DMS 273 (cell line): Measurements from ENCODE around the gene CNTNAP2.
A peak's percentile ranks its signal among the peaks of the same experiment; 100 is the strongest.

Source experiments
- DNase-seq: peaks from one replicate; lab custom pipeline; 2025; ENCODE audit not compliant: unreplicated experiment; lab: John Stamatoyannopoulos, UW

CNTNAP2 gene

DNA sequence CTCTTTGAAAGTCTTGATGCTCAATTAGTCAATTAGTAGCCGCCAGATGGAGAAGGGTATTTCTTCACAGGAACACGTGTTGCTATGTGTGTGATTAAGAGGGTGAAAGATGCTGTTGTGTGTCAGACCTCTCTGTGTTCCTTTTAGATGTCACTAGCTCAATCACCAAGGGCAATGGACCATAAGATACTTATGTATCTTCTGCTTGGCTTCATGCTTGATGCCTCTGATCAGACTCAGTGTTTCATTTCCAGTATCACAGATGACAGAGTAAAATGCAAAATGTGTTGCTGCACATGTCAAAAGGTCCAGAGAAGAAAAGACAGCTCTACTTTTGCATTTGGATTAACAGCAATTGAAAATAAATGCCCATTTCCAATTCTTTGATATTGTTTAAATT, 865.9 kb downstream of the CNTNAP2 start:
- peak; percentile 10 for DNase-seq

DNA sequence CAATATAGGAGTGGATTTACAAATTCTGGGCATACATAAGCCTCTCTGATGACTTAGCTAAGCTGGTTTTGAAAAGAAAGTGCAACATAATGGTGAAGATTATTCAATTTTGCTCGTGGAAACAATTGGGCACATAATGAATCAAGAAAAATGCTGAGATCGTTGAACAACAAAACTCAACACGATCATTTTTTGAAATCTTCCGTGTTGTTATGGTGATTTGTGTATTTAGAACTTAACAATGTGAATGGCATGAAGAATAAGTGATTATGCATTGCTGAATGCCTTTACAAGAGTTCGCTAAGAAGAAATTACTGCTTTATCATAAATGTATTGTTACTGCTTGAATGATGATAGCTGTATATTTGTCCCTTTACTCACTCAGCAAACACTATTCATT, 875.0 kb downstream of the CNTNAP2 start:
- DNase-seq, result no peak

DNA sequence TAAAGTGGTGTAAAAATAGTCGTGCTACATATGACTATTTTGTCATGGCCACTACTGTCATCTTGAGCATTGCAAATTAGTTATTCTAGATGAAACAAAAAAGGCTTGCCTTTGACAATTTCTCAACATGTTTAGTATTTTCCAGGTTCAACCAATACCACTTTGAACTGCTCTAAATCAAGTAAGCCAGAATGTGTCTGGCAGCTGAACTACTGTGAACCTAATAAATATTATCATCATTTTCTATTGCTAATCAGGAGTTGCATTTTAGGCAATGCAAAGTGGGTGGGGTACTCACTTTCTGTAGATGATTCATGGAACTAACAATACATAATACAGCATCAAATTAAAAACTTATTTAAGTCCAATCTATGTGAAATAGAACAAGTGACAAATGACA, 877.2 kb downstream of the CNTNAP2 start:
- no peak for DNase-seq

DNA sequence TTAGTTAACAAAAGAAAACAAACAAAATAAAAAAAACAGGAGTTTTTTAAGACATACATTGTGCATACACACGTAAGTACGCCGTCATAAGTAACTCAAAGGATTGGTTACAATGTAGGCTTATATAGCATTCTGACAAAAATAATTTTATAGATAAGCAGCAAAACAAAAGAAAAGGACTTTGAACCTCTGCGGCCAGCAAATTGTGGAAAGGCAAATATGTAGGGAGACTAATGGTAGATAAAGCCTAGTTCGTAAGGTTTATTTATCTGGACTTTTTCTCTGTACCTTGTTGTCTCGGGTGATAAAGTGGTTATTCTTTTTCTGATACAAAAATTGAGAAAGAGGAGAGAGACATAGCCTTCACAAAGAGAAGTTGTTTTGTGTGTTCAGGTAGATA, 891.9 kb downstream of the CNTNAP2 start:
- no peak for DNase-seq

DNA sequence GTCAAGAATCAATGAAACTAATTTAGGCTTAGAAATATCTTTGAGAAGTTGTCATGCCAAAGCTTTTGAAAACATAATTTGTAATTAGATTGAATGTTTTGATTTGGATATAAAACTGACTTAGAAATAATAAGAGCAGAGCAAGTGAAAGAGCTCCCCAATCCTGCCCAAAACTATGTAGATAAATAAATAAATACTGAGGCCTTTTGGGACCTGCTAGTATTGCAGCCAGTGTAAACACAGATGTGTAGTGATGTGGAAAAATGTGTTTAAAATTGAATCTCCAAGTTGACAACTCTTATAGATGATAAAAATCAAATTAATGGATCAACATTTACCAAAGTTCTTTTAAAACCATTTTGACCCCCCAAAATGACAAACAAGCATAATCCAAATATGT, 896.1 kb downstream of the CNTNAP2 start:
- no peak for DNase-seq

DNA sequence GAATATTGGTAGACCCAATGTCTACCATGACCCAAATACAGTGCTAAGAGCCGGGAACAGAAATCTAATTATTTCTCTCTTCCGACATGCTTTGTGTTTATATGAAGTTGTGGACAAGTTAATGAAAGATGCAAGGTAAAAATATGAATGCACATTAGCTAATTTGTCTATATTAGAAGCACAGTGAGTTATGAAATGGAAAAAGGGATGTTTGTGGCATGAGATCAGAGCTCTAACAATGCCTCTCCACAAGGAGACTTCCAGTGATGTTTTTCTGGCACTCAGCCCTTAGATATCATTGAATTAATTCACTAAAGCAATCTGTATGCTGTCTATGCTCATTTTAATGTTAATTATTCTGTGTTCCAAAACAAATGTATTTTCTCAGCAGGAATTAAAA, 897.2 kb downstream of the CNTNAP2 start:
- DNase-seq, result no peak

DNA sequence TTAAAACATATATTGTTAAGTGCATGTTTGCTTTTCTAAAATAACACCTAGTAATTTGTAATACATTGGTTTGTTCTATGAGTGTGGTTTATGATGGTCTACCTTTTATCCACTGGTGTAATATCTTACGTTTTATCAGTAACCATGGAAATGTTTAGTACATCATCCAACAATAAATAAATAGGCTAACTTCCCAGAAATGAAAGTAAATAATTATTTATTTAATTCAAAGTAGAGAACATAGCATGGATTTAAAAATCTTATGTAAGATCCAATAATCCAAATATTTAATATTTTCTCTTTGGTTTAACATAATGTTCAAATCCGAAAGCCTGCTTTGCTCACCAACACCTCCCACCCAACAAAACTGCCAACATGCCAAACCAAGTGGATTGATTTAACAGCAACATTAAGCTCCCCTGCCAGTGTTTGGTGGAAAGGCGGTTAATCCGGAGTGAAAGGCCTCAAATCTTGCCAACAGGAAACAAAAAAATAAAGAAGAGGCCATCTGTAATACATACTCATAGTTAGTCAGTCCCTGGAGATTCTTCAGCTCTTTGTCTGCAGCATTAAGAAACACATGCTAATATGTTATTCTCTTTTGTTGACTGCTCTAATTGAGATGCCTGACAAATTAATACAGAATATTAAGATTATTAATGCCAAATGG, 897.8 kb downstream of the CNTNAP2 start:
- DNase-seq, result no peak

DNA sequence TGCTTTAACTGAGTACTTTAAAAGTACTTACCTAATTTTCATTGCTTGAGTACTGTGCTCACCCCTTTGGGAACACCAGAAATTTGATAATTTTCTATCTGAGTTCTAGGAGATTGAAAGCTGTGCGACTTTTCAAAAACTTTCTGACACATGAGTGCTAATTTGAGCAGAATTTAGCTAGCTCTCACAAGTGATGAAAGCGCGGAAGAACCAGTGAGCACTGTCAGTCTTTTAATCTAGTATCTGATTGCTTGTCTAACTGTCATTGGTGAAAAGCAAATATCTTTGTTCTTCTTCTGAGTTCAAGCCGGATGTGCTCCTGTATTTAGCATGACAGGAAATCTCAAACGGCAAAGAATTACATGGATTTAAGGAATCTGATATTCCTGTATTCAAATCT, 899.4 kb downstream of the CNTNAP2 start:
- no peak for DNase-seq

DNA sequence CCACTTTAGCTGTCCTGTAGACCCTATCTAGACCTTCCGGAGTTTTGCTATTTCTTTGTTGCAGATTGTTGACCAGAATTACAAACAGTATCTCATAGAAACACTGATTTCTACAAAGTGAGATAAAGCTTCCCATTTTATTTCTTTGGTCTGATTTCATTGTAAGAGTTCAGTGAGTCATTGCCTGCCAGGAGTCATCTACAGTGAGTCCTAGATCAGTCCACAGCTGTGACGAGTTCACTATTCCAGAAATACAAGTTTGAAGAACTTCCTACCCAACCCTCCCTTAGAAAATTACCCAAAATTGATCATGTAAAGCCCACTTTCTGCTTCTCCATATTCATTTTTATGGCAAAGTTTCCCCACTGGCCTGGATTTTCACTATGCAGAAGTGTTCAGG, 905.5 kb downstream of the CNTNAP2 start:
- DNase-seq, result no peak

DNA sequence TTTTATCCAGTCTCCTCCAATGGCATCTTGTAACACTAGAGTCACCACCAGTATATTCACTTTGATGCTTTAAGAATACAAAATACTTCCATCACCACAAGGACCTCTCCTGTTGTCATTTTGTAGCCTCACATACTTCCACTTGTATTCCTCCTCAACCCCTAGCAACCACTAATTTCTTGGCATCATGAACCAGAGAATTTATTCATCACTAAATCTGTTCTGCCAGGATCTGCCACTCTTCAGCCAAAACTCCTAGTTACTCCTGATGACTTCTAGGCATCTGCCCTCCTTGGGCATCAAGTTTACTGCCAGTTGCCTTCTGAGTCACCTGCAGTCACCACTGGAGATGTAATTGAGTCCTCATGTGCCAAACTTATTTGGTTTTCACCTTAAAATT, 906.8 kb downstream of the CNTNAP2 start:
- no peak for DNase-seq

DNA sequence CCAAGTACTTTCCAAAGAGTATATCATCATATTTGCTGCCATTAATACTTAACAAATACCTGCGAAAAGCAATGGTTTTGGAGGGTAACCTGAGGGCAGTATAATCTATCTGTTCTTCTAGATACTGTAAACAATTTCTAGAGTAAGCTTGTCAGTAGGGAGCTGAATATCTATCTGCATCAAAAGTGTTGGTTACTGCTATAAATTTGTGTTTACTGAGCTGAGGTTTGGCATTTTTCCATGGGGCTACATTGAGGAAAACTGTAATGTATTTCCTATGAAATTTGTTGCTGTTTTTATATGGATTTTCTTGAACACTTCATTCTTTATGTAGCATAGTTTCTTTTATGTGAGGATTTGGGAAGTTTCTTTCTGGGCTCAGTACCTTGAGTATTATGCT, 913.4 kb downstream of the CNTNAP2 start:
- DNase-seq, result no peak

DNA sequence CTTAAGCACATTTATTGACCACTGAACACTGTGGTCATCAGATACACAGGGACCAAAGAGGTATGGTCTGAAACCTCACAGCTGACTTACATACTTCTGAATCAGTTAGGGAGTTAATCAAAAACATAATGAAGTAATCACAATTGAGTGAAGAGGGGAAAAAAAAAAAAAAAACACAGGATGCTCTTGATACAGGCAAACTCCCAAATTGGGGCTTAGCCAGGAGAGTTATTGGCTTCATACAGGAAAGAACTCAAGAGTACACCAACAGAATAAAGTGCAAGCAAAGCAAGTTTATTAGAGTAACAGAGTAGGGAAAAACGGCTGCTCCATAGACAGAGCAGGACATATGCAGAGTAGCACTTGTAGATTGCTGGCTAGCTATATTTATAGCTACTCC, 917.0 kb downstream of the CNTNAP2 start:
- DNase-seq, result no peak

DNA sequence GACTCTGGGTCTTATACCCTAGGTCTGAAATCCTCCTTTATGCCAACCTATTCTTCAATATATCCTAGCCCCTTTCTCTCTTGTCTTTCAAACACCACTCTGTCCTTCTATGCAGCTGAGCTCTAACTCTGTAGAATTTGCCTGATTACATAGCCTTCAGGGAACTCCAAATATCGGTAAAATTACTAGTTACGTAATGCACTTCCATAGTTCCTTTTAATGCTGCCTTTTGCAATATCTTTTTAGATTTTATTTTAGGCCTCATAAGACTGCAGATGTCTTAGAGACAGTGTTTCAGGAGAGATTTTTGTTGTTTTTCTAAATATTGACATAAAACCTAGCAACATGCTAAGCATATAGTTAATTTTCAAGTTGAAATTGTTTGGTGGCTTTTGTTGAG, 924.8 kb downstream of the CNTNAP2 start:
- no peak for DNase-seq

DNA sequence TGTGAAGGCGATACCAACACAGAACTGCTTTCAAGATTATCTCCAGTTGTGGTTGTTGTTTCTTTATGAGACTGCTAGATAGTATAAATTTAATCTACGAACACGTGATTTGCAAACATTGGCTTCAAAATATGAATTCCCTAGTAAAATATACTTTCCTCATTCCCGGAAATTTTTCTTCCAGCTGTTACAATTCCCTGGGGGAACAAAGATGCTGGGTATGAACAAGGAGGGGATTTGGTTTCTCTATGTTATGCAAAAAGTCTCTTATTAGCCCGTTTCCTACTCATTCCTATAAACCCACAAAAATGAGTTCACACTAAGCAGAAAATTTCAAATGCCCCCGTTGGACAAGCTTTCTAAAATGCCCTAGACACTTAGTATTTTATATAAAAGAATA, 928.3 kb downstream of the CNTNAP2 start:
- no peak for DNase-seq

DNA sequence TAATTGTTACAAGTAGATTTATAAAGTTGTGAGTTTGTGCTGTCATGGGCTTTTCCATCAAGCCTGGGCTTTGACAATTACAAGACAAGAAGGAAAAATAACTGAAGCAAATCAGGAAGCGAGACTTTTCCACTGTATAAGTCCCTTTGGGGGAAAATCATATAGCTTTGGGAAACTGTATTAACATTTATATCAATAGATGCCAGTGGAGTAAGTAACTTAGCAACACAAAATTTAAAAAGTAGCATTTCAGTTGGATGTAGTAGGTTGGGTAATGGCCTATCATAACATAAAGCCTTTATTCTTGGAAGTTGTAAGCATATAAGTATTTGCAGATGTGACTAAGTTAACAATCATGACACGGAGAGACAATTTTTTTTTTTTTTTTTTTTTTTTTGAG, 931.1 kb downstream of the CNTNAP2 start:
- DNase-seq, result no peak

DNA sequence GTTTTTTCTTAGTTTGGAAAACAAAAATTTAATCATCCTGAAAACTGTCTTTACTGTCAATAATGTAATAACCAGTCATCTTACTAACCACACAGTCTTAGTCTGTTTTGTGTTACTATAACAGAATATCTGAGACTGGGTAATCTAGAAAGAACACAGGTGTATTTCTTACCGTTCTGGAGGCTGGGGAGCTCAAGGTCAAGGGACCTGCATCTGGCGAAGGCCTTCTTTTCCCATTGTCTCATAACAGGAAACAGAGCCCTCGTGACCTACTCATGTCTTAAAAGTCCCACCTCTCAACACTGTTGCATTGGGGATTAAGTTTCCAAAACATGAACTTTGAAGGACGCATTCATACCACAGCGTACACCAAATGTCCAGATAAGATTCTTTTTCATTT, 932.3 kb downstream of the CNTNAP2 start:
- DNase-seq, result no peak

DNA sequence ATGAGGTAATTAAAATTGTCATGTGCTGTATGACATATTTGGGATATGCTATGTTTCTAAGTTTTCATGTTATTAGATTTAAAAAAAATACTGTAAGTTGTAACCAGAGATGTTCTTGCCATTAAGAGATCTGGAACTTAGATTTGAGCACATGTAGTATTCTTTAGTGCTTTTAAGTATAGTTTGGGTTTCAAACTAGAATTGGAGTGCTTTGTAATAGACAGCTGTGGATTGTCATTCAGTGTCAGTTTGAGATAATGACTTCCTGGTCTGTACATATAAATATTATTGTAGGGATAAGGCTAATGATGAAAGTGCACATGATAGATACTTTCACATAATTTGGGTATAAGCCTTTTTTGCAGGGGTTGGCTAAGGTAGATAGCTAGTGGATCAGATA, 936.2 kb downstream of the CNTNAP2 start:
- DNase-seq, result no peak

DNA sequence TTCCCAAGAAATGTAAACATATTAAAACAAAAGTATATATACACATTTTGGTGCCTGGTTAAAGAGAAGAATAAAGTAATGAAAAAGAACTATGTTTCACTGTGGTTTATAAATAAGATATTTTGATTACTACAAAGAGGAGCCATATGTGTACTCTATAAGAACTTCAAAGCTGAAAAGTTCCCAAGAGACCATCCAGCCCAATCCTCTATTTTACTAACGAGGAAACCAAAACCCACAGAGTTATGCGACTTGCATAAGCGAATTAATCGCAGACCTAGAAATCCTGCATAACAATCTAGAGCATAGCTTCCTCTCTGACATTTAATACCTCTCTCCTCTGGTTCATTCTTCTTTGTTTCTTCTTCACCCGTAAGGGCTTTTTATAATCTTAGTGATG, 937.1 kb downstream of the CNTNAP2 start:
- no peak for DNase-seq

DNA sequence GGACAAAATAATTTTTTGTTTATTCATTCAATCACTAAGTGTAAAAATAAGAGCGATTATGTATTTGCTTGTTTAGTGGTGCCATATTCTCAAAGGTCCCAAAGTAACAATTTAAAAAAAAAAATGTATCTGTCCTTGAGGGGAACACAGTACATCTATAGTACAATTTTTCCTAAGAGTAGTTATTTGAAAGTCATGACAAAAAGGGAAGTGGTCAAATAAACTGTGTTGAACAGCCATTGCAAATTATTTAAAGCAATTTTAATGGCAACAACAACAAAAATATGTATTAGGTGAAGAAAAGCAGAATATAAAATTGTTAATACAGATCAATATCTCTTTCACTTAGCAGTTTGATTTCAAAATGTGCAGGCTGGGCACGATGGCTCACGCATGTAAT, 943.5 kb downstream of the CNTNAP2 start:
- DNase-seq, result no peak

DNA sequence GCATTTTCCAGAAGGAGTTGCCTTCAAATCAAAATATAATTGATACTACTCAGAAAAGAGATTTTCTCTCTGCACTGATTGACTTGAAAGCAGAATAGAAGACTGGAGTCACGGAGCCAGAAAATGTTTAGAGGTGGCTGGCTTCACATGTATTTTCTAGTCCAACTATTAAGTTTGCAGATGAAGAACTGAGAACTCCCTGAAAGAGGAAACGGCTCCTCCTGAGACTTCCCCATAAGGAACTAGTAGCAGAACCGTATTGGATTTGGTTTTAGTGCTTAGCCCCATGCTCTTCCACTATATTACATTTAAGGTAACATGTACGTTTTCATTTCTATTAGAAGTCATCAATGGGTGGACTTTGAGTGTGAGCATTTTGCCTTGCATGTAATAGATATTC, 946.3 kb downstream of the CNTNAP2 start:
- DNase-seq, result no peak

DNA sequence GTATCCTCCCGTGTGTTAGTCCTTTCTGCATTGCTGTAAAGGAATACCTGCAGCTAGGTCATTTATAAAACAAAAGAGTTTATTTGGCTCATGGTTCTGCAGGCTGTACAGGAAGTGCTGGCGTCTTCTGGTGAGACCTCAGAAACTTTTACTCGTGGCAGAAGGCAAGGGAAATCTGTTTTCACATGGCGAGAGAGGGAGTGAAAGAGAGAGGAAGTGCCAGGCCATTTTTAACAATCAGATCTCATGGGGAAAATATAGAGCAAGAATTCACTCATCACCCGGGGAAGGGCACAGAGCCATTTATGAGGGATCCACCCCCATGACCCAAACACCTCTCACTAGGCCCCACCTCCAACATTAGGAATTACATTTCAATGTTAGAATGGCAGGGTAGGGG, 952.2 kb downstream of the CNTNAP2 start:
- DNase-seq, result no peak

DNA sequence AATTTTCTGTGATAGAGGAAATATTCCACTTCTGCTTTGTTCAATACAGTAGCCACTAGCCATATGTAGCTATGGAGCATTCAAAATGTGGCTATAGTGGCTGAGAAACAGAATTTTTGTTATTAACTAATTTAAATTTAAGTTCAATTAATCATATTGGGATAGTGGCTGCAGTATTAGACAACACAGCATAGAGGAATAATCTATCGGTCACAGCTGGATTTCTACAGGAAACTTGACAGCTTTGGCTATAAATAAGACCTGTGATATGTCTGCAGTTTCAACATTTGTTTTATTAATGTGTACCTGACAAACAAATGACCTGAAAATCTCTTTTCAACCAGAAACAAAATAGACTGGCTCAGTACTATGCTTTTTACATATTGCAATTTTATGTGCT, 953.2 kb downstream of the CNTNAP2 start:
- DNase-seq, result no peak

DNA sequence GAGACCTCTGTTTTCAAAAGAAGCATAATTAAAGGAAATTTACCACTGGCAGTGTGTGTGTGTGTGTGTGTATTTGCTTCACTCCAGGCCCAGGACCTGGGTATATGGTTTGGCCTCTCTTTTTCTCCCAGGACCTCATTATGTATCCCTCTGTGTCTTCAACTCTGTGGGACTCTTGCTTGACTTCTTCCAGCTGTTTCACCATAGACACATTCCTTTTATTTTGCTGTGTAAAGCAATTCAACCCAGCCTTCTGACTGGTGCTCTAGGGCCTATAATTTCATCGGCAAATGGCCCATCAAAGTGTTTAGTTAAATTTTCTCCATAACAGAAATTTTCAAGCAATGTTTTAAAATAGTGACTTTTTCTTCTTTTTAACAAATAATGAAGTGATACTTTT, 954.3 kb downstream of the CNTNAP2 start:
- DNase-seq, result no peak

DNA sequence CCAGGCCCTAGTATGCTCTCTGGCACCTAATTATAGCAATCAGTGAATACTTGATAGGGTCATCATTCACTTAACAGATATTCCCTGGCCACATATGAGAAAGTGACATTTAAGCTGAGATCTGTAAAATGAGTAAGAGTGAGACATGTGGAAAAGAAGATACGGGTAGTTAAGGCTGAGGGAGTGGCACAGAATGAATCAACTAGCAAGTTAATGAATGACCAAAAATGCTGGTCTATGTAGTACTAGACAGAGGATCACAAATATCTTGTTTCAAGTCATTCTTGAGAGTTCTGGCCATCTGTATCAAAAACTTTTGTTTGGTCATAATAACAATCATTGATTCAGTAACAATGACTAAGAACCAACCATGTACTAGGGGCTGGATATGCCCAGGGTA, 954.9 kb downstream of the CNTNAP2 start:
- DNase-seq, result no peak
